CD4-positive, alpha-beta T cell treated with Interleukin-2 at 100 ng/mL for 4 hours (primary cell): Measurements from ENCODE around the gene DAB2.
A peak's percentile ranks its signal among the peaks of the same experiment; 100 is the strongest.

Source experiments
- DNase-seq: peaks from one replicate; pipeline ENCODE4 v3.0.0-alpha.2; 2020; ENCODE audit warnings: low spot score

DAB2 gene

DNA sequence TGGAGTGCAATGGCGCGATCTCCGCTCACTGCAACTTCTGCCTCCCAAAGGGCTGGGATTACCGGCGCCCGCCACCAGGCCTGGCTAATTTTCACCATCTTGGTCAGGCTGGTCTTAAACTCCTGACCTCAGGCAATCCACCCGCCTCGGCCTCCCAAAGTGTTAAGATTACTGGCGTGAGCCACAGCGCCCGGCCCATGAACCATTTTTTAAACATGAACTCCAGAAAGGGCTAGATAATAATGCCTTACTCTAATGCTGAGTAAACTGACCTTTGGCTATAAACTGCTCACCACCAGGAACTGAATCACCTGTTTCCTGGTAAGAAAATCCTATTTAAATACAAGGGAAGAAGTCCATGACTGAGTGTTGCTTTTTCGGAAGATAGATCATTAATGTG is 23.2 kb upstream of the DAB2 start:
- no peak for DNase-seq

DNA sequence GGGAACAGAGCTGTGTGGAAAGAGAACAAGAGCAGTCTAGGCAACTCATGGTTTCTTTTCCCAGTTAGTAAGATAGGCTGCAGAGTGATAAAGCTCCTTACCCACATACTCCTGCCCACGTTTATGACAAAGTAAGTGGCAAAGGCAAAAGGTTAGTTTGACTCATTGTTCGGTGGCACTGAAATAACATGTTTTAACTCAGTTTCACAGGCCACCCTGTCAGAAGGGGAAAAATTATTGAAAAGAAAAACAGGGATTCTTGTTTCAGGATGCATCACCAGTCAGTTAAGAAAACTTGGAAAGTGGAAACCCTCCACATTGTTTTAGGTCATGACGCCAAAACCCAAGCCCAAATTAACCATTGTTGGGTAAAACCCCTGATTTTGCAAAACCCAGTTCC is 22.3 kb upstream of the DAB2 start:
- no peak for DNase-seq

DNA sequence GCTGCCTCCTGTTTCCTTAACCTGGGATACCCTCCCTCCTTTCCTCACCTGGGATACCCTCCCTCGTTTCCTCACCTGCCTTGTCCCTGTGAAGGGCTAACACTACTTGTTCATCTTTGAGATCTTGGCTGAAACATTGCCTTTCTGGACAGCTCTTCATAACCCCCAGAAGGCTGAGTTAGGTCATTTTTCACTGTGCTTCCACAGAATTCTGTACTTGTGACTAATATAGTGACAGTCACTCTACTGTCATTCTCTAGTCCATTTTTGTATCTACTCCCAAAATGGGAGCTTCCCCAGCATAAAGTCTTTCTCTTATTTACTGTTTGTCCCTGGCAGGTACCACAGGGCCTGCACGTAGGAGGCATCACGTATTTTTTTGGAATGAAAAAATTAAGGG is 21.5 kb upstream of the DAB2 start:
- no peak for DNase-seq

DNA sequence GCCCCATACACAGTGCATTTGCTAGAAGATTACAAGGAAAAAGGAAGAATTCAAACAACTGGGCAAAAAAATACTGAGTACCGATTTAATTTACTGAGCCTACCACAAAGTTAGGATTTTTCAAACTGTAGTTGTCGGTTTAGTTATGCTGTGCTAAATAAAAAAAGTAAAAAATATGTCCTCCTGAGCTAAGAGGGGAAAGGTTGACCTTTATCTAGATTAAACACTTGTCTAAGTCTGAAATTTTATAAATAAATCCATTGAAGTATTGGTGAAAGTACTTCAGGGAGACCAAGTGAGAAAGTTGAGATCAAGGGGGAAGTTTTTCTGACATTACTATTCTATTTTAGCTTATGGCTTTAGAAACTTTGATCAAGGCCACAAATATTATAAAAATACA is 19.1 kb upstream of the DAB2 start:
- DNase-seq = no peak

DNA sequence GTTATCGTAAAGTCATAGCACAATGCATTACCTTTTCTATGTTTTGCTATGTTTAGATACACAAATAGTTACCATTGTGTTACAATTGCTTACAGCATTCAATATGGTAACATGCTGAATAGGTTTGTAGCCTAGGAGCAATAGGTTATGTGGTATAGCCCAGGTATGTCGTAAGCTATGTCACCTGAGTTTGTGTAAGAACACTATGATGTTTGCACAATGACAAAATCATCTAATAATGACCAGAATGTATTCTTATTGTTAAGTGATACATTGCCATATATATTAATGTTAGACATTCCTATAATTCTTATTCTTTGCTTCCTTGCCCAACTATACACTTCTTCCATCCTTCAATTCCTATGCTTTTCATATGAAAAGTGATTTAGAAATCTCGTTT is 18.2 kb upstream of the DAB2 start:
- no peak for DNase-seq

DNA sequence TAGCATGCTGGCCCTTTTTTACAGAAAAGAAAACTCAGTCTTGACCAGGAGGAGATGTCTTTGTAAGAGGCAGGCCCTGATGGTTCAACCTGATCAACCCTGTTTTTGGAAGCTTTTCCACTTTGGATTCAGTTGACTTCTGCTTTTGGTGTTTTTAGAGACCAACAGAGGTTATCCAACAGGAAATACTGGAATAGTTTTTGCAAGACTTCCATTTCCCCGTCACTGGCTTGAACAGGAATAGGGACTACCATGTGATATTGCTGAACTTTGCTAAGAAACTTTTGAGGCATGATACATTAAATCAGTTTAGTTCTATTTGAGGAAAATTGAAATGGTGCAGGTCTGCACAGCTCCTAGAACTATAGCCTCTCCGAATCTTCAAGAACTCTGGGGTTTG is 17.1 kb upstream of the DAB2 start:
- no peak for DNase-seq

DNA sequence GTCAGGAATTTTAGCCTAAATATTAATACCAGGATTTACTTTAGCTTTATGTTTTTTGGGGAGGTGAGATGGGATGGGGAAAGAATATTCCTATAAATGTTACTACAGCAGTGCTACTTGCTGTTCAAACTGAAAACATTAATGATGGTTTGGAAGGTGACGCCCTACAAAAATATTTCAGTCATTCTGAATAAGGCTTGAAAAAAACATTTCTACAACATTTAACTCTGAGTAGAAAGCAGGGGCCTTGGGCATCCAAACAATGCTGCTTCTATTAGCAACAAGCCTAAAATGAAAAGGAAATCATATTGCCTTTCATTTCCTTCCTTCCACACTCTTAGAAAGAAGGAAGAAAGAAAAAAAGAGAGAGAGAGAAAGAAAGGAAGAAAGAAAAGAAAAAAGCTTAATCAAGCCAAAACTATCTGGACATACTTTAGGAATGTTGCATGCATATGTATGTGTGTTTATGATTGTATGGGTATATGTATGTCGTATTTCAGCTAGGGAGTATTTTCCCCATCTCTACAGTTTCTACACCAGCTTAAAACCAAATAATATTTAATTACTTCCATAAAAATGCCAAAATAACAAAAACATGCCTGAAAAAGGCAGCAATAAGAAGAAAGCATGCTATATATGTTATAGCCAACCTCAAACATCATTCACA is 16.3 kb upstream of the DAB2 start:
- no peak for DNase-seq

DNA sequence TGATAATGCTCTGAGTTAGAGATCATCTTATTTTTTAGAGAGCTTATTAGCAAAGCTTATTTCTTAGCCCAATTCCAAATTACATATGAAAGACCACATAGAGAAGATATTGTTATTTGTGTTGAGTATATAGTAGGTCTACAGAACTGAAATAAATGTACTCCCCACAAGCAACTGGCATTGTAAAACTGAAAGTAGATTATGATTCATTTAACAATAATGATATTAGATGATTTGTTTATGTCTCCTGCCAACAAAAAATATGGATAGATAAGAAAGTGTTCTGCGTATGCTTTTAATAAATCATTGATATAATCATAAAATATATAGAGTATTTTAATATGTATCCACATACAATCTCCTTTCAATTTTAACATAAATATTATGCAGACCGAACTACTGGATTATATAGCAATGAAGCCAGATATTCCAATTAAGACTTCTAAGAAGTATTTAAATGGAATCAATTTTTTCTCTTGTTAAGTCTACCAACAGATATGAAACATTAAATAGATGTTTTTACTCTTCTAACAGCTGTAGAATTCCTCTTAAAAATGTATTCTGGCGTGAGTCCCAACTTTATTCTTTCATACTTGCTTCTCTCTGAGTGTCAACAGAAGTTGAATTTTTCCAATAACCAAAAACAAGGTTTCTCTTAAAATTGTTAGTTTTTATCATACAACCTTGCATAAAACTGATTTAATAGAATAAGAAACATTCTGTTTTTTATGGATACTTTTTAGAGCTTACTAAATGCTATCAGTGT is 15.6 kb upstream of the DAB2 start:
- DNase-seq = no peak

DNA sequence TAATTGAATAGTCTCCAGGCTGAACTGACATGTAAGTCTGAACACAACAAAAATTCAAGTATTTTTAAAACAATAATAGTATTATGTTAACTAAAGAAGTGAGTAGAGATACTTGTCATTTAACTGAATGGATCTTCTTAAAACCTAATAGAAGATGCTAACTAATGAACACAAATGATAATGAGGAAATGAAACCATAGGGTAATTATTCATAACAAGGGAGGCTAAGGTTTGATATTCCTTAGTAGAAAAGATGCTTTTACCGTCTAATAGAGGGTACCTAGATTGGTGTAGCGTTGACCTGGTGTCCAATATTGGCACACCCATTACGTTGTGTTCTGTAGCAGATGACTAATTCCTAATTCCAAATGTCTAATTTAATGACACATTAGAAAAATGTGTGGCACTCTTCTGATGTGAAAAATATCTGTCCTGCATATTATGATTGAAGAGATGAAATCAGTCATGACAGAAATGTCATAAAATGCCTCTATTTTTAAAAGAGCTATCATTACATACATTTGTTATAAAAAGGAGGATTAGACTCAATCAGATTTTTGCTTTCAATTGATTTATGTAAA is 14.9 kb upstream of the DAB2 start:
- no peak for DNase-seq

DNA sequence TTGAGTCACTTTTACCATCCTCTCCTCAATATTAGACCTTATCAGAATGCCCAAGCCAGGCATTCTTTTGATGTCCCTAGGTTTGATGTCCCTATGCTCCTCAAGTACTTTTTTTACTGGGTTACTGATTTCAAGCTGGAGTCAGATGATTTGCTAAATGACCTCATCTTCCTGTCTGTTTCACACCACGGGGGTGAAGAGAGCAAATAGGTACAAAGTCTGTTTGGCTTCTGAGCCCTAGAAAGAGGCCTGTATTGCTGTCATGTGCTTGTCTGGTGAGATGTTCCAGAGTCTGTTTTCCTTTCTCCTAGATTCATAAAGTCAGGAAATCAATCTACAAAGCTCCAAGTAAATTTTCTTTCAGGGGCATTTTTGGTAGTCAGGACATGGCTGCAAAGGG is 12.7 kb upstream of the DAB2 start:
- DNase-seq = peak; percentile 9

DNA sequence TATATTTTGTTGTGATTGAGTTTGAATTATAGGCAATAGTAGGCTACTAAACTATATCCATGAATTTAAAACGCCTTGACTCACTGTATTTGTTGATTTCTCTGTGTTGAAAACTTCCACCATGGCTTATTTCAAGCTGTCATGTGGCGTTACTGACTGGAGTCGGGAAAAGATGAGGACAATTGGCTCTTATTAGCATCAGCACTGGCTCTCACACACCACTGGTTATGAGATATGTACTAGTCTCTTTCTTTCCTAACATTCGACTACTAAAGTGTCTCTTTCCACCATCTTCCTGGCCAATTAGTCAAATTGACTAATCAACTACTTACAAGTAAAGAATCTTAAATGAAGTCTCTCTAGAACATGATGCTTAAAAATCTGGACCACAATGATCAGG is 9.1 kb upstream of the DAB2 start:
- no peak for DNase-seq

DNA sequence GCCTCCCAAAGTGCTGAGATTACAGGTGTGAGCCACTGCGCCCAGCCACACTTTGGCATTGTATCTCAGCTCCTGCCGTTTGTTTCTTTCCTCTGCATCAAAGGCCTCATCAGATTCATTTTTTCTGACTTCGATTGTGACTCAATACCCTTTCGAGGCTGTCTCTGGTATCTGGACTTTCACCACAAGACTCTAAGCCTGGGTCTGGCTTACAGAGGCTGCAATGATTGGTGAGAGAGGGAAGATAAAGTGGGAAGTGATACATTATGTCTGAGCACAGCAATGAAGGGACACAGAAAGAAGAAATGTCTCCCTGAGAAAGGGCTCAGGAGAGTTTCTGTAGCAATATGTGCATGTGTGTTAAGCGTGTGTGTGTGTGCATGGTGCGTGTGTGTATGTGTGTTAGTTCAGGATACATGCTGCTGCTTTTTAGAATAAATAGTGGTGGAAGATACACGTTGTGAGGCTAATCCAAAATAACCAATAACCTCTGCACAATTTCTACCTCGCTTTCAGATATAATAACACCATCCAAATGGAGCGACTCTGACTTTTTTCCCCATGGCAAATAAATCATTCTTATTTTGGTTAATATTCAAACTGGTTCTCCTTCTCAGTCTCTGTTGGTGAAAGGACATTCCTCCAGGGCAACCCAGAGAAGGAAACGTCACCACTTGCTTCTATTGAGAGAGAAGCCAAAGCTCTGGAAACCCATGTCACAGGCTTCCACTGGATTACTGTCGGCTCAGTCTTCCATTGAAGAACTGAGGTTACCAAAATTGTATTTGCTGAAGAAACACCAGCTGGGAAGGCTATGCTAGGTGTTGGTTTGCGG is 8.1 kb upstream of the DAB2 start:
- DNase-seq = no peak

DNA sequence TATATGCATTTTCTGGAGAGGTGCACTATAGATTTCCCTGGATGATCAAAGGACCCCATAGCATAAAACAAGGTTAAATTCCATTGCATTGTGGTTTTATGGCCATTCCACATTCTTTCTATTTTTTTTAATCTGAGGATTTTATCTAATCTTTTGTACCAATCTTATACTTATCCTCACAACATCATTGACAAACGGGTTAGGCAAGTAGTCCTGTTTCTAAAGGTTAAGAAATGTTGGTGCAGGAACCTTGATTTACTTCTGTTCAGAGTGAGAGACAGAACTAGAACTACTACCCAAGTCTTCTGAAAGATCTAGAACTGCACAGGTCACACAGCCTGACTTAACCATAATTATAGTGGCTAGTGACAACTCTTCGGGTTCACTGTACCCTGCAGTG is 5.7 kb upstream of the DAB2 start:
- DNase-seq = no peak

DNA sequence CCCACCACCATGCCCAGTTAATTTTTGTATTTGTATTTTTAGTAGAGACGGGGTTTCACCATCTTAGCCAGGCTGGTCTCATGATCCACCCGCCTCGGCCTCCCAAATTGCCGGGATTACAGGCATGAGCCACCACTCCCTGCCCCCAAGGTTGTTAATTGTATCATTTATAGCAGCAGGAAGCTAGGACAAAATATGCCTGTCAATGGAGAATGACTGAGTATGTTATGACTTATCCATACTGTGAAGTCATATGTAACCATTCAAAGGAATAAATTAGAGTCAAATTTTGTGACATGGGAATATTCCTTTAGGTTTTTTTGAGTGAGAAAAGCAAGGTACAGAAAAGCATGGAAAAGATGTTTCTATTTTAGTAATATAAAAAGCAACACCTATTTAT is 3.9 kb upstream of the DAB2 start:
- DNase-seq = no peak

DNA sequence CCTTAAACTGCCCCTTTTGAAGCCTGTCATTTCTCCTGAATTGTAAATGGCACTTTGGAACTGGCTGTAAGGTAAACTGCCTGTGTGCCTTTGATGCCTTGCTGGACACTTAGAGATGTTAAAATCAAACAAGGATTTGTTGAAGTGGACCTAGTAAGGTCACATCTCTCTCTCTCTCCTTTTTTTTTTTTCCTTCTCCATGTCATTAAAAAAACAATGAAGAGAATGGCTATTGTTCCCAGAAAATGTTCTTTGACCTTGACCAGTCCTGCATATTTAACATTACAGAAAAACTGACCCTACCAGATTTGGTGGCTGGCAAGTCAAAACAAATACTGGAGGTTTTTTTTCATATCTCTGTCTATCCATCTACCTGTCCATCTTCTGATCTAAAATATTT is 2.9 kb upstream of the DAB2 start:
- no peak for DNase-seq

DNA sequence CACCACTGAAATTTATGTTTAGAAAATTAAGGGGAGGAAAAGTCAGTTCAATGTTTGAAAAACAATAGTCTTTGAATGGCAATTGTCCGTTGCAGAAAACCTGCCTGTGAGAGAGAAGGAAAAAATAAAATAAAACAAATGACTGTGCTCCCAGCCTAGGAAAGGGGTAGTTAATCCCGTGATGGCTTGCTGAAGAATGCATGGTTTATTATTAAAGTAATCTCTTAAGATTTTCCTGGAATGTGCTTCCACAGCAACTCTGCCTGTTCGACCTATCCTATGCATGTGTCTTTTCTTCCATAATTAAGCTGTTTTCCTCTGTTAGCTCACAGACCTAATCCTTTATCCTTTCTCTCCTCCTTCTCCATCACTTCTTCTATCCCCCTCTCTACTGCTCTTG is 2.4 kb upstream of the DAB2 start:
- DNase-seq = no peak

DNA sequence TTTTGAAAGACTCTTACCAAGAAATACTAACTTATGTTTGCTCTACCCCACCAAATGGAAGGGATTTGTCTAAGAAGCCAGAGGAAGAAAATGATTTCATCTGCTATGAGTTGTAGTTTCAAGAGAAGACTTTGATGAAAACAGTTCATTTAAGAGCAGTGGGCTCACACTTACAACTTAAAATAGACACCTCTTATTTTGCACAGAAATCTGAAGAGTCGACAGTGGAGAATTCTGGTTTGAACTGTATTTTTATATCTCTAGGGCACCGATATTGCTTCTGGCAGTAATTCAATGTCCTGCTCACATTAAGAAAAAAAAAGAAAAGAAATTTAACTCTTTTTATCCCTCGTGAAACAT is 1.9 kb upstream of the DAB2 start:
- DNase-seq = no peak

DNA sequence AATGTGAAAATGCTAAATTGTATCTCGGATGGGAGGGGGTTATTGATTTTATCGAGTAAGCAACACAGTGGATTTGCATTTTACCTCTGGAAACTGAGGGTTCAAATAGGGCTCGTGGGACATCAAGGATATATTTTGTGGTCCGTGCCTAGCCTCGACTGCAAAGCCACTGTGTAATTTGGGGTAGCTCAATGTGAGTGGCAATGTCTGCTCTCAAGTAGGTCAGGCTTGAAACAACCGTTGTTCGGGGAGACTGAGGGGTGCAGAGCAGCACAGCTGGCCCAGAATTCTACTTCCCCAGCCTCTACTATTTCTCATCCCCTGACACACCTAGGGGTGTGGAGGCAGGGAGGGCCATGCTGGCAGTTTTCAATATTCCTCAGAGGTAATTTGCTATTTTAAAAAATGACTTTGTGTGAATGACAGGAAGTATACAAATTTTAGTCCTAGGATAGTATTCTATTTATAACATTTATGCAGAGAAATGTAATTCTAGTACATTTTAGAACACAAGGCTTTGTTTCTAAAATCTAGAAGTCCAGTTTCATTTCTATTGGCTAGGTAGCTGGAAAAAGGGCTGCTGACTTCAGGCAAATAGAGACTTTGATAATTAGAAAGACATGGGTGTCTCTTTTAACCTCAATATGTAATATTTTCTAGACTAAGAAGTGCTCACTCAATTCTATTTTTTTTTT is 1.4 kb upstream of the DAB2 start:
- no peak for DNase-seq

DNA sequence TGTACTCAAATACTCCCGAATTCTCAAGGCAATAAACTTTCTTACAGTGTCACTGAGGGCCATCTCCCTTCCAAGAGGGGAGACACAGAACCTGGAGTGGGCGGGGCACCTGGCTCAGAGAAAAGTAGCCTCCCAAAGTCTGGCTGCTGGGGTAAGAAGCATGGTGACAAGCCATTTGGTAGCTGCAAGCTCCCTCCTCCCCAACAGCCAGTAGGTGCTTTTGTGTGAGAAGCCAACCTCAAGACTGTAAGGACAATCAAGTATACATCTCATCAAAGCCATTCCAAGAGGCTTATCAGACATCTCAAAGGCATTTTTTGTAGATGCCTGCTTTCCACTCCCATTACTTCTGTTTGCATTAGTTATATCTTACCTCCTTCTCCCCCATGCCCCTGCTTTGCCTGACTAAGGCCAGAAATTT is 1.4 kb downstream of the DAB2 start:
- no peak for DNase-seq

DNA sequence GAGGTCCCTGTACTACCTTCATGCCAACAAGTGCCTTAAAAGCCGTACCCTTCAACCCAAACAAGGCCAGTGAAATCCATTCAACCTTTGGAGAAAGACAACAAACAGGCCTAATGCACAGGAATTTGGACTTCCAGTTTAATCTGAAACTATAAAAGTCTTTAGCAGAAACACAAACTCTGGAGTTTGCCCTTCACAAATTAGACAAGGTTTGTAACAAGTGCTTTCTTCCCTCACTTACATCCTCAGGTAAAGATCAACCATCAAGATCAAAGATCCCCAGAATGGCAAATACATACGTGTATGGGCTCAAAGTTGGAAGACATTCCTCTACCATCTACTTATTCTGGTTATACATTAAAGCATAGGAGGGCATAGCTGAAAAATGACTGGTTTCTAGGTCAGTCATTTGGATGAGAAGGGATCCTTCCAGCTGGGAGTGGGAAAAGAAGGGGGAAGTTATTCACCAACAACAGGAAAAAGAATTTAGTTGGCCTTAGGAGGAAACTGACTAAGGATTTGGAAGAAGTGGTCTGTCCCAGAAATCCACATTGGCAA is 2.0 kb downstream of the DAB2 start:
- DNase-seq = no peak

DNA sequence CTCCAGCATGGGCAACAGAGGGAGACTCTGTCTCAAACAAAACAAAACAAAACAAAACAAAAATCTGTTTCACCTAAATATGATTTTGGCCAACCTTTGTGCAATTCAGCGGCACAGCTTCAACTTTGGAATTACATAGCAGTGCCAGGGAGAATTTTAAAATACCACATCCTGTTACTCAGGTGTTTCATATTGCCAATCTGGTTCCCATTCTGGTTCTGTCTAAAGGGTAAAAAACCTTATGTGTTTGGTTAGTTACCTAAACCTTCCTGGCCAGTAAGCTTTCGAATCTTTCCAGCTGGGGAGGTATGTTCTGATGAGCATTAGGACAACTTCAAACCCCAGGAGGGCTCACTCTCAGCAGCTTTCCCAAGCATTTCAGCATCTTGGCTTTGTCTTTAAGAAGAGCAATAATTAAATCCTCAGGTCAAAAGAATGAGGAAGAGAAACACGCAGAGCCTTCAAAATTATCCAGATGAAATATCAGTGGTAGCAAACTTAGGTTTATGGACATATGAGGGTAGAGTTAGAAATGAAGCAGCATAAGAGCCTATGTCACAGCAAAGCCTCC is 2.7 kb downstream of the DAB2 start:
- no peak for DNase-seq
